T-helper 1 cell treated with Interleukin-12 subunit alpha and Interleukin-12 subunit beta and Interleukin-4 antibody, amounts not matched to agents 30 ng/mL and 1 ng/mL, for 36 hours (primary cell): Measurements from ENCODE around the gene EGFLAM. TPM values are rescaled to one million over a fixed set of nuclear protein-coding genes. Genes with fewer than 3 reads are reported as not detected.
"Not testable (repeated sequence)": the region's sequence is repeated elsewhere in the genome, so short reads cannot be mapped to it uniquely, and the experiment has no call there.

ENCODE experiments used
- intact Hi-C: fragments of 100-400 bp; cut with micrococcal nuclease; formaldehyde crosslinking; loops from one replicate; pipeline ENCODE4 v1.15.1; 2024
- total RNA-seq: library from RNA; stranded (reverse); gene quantifications from 2 replicates; pipeline ENCODE4 v1.2.3, GENCODE V29; 2022

EGFLAM gene
- total RNA-seq, 1 donor from 2014 or later, result not detected

DNA sequence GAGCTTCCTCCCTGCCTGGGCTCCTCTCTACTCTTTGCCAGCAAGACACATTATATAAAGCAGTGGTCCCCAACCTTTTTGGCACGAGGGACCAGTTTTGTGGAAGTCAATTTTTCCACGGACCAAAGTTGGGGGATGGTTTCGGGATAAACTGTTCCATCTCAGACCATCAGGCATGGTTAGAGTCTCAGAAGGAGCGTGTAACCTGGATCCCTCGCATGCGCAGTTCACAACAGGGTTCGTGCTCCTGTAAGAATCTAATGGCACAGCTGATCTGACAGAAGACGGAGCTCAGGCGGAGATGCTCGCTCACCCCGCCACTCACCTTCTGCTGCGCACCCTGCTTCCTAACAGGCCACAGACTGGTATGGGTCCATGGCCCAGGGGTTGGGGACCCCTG lies 155.3 kb downstream of the EGFLAM start:
- intact Hi-C loops, result no loop called here

DNA sequence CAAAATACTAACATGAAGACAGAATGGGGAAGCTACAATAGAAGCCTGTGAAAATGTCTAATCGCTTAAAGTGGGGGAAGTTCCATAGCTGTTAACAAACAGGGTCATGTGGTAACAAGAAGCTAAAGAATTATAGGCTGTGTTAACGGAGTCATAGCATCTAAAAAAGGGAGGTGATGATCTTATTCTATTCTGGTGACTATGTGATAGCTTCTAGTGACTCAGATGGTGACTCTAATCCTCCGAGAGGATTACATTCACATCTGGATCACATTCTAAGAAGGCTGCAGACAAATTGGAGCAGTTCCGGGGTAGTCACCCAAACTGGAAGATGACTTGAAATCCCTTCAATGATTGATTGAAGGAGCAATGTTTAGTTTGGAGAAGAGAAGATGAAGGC lies 156.0 kb downstream of the EGFLAM start:
- intact Hi-C loops, result no loop called here

DNA sequence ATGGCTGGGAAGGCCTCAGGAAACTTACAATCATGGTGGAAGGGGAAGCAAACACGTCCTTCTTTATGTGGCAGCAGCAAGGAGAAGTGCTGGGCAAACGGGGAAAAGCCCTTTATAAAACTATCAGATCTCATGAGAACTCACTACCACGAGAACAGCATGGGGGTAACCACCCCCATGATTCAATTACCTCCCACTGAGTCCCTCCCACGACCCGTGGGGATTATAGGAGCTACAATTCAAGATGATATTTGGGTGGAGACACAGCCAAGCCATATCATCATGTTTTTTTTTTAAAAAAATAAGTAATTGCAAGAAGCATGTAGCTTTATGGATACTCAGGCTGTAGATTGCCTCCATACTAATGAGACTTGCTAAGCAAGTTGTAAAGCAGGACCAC lies 157.4 kb downstream of the EGFLAM start:
- intact Hi-C loops, result not testable (repeated sequence)

DNA sequence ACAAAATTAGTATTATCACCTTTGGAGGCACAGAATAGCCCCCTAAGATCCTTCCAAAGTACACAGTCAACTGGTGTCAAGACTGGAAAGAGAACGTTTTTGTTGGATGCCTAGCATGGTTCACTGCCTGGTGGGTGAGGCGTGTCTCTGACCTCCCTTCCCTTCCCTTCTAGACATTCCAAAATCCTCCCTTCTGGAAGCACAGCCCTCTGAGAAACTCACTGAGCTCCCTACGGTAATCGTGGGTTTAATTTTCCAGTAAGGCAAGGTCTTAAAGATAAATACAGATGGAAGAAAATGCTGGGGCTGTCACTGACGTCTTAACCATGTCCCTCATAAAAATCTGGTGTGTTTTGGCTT lies 159.3 kb downstream of the EGFLAM start:
- intact Hi-C loops, result no loop called here

DNA sequence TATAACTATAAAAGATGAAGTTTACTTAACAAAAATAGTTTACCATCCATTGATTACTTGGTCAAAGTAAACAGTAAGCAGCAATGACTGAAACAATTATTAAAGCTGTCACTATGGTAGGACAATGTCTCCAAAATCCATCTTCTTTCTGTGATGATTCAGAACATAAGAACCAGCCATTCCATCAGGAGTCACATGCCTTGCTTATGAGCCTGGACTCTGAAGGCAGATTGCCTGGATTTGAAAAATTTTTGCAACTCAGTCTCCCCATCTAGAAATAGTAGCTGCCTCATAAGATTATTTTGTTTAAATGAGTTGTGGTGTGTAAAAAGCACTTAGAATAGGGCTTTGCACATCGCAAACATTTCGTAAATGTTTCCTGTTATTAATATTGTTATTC lies 161.9 kb downstream of the EGFLAM start:
- intact Hi-C loops, result loop anchor here (1.0 kb wide), 1 partner anchor 390 kb away; no protein-coding TSS in a partner anchor

DNA sequence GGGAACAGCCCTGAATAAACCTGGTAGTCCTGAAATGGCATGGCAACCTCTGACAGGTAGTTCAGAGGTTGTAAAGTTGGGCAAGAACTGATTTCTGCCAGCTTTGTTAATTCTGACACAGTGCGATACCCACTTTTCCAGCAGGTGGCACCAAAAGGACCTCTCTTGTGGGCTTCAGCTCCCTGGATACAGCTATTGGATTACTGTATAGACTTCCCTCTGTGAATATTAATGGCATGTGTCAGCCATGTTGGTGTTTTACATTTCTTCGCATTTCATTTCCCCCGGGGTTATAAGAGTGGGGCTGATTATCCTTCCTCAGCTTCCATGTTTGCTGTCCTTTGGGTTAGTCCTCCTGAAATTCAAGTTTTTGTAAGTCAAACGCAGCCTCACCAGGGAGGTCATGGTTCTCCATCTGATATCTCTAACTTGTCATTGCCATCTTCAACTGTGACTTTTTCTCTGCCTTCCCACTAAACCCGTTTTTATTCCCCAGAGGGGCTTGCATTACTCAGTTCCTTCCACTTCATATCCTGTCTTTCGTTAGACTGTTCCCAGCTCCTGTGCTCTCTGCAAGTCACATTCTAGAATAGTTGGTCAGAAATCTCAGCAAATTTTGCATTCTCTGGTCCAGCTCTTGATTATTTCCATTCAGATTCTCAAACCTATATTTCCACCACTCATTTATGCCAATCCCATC lies 162.5 kb downstream of the EGFLAM start:
- intact Hi-C loops, result loop anchor here (1.0 kb wide), 1 partner anchor 389 kb away; no protein-coding TSS in a partner anchor

DNA sequence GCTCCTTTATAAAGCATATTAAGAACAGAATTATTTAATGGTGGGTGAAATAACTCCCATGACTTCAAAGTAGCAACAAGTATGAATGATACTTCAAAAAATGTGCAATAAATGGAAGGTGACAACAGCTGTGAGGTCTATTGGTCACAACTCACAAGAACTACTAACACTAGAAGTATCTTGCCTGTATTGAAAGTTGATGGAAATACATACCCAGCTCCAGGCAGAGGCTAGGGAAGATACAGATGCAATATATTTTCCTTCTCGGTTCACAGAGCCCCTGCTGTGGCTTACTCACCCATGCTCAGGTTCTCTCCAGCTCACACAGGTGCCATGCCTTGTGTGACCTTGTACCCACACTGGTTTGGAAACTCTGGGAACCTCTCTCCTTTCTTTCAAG lies 164.3 kb downstream of the EGFLAM start:
- intact Hi-C loops, result no loop called here

DNA sequence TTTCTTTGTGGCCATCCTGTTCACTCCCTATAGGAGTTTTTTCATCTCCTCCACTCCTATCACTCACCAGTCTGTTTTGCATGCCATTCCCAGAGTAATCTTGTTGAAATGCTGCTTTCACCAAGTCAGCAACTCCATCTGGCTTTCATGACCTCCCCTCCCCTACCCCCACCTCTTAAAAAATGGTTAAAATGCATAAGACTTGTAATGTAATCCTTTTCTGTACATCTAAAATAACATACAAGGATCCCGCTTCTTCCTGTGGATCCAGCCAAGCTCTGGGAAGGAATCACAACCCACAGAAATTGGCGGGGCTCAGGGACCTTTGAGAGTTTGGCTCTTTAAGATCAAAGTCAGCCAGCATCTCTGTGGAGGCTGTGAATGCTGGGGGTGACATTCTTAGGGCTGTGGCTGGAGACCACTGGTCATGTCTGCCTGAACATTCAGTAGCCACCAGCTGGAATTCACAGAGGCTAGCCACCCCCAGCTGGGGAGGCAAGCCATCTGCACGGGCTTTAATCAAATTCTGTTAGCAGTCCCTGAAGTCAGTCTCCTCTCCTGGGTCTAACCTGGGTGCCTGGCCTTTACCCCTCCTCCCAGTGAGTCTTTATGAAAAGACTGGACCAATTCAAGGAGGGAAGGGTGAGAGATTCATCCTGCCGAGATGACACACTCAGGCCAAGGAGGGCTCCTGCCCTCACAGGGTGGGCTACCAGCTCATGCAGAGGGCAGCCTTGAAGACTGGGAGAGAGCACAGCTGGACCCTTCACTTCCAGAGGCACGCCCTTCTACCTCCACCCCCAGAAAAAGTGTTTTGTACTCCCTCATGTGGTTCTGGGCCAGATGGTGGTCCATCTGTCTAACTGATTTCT lies 165.2 kb downstream of the EGFLAM start:
- intact Hi-C loops, result no loop called here

DNA sequence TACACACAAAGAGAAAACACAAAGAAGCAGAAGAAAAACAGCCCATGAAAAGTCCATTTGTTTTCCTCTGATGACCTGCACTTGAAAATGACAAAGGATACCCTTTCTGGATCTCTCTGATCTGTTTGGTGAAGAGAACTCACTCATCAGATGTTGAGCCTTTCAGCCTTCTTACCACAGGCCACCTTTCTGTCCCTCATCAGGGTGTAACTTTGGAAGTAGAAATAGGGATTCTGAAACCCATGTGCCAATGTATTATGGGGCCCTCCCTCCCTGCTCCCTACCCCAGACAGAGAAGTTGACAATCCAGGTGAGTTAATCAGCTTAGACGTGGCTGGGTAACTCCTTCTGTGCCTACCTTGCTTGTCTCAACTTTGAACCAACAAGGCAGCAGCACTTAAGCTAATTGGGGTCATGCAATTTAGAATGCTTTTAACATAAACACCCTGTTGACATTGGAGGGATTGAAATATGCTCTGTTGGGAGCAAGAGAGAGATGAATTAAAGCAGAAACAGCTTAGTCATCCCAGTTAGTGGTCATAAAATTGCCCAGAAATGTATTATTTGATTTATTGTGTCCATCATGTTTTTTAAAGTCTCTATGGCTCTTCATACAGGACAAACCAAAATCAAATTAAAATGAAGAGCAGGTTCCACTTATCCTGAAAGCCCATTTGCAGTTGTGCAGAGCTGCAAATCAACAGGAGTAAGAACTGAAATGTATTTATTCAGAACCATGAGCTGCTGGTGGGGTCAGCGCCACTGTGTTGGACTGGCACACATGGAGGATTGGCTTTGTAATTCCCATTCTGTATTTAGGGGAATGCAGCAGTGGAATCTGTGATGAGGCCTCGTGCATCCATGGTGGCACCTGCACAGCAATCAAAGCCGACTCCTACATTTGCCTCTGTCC lies 166.0 kb downstream of the EGFLAM start:
- intact Hi-C loops, result no loop called here

DNA sequence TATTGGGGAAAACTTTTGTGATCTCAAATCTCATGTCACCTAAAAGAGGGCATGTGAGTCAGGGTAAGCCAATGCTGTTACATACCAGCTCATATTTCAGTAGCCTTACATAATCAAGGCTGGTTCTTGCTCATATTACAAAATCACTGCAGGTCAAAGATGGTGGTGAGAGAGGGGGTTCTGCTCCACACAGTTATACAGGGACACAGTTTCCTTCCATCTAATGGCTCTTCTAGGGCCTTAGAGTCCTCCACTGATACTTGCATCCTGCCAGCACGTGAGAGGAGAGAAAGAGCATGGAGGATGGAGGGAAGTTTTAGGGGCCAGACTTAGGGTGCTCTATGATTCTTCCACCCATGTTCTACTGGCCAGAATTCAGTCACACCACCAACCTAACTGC lies 168.1 kb downstream of the EGFLAM start:
- intact Hi-C loops, result no loop called here

DNA sequence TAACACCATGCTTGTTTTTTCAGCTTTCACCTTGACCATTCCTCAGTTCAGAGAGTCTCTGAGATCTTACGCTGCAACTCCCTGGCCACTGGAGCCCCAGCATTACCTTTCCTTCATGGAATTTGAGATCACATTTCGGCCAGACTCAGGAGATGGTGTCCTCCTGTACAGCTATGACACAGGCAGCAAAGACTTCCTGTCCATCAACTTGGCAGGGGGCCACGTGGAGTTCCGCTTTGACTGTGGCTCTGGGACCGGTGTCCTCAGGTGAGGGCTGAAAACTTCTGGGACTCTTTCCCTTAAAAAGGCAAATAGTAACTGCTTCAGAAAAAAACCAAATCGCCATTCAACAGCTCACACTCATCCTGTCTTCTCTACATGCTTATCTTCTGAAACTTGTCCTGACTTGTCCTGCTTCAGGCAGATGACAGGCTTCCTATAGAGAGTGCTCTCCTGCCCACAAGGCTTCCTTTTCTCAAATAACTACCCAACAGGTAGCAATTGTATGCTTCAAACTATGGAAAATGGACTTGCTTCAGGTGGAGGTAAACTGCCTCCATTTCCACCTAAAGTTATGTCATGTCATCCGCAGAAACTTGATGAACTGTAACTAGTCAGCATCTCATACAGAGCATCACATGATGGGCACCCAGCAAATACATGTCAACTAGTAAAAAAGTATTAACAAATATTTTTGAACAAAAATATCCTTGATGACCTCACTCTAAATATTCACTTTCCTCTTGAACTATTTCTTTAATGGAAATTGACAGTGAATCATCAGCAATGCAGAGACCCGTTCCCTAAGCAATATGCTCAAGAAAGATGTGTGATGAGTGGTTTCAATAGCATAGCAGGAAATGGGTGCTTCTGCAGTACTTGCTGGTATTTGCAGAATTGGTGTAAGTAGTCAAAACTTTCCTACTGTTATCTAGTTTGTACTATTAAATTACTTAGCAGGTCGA lies 168.9 kb downstream of the EGFLAM start:
- intact Hi-C loops, result no loop called here

DNA sequence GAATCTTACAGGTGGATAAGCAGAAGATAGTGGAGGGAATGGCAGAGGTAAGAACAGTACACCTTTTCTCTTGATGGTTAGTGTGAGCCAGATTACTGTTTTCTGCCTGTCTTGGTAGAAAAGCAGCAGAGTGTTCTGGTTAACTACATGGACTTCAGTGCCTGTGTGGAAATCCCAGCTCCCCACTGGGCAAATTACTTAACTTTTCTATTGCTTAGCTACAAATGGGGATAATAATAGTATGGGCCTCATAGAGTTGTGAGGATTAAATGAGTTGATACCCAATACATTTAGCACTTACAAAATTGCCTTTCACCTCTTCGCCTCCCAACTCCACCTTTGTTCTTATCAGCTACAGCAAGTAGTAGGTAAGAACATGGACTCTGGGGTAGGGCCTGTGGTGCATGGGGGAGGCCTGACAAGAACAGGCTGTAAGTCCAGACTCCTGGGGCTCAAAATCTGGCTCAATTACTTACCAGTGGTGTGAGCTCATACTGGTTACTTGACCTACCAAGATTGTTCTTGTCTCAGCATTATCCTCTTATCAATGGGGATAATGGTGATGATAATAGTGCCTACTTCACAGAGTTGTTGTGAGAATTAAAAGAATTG lies 173.0 kb downstream of the EGFLAM start:
- intact Hi-C loops, result no loop called here

DNA sequence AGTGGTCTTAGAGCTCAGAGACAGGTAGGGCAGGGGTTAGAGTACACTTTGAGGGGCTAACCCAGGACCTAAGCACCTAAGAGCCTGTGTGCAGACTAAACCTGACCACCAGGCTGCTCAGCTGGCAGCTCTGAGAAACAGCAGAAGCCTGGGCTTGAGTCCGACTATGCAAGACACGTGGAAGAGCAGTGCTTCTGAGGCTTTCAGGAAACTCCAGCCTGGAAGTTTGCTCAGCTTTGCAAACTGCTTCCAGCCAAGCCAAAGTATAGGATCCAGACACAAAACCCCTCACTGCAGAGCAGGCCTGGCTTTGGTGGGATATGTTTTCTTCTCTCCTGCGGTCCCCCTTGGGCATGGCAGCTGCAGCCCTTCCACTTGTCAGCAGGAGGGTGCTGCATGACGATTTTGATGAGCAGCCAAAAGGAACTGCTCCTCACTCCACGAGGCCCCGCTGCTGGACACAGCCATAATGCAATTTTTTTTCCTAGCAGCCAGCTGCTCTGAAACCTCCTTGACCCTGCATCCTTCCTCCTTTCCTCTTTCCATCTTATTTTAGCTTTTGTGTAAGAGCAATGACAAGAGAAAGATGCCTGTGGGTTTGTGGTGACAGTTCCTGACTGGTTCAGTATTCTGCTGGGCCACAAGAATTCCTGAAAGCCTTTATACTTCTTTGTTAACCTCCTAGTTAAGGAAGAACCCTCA lies 175.0 kb downstream of the EGFLAM start:
- intact Hi-C loops, result no loop called here

DNA sequence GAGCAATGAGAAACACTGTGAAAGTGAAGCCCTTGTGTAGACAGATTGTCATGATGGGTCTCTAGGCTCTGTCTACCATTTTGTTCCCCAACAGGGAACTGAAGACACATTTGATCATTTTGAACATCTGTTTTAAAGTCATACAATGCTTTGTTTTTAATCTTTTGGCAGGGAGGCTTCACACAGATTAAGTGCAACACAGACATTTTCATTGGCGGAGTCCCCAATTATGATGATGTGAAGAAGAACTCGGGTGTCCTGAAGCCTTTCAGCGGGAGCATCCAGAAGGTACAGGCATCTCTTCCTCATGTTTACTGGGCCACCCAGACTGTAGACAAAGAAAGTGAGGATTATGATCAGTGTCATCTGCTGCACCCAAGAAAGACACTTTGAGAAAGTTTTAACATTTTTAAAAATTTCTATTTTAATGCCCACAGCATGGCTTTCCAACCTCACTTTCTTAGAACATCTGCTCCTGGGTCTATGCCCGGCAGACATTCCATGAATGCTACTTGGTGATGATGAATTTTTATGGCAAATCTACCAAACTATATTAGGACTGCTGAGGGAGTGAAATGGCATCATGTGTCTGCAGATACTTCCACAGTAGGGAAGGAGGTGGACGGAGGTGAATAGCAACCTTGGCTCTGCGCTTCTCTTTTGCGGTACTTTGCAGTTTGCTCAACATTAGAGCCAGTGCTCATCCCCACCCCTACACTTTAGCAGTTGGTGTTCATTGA lies 176.8 kb downstream of the EGFLAM start:
- intact Hi-C loops, result no loop called here

DNA sequence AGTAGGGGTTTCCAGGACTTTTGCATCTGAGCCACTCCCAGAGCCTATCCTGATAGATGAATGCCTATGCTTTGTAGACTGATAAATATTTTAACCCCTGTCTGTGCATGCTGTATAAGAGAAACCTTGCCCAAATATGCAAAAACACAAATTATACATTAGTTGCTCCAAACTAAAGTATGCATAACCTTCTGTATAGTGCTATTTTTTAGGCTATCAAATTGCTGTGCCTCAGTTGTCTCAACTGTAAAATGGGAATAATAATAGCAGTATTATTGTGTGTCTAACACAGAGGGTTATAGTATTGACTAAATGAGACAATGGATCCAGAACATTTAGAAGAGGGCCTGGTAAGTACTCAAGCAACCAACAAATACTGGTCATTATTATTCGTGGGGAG lies 180.4 kb downstream of the EGFLAM start:
- intact Hi-C loops, result no loop called here

DNA sequence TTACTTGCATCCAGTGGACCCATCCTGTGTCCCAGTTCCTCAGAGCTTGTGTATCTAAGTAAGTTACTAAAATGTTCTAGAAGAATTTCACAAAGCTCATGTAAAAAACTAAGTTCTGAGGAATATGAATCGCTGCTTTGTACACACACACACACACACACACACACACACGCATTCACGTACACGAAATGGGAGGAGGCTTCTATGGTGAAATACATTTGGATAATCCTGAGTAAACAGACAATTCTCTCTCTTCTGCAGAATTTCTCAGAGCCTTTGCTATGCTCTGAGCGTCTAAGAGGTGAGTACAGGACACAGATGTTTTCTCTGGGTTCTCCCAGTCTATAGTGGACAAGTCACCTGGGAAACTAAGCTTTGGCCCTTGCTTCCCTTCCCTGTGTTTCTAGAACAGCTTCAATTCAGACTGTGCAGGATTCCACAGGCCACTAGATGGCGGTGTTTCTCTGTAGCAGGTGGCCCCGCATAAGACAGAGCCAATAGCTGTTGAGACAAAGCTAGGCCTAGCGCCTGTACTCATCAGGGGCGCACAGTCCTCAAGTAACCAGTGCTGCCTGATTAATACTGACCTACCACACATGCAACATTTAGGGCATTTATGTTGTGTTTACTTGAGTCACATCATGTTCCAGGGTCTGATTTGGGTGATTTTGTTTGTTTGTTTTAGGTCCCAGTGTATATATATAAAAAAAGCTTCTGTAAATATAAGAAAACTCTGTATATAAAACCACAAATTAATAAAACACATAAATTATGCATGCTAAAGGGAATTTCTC lies 183.3 kb downstream of the EGFLAM start:
- intact Hi-C loops, result loop anchor here (1.0 to 5.0 kb wide), 9 partner anchors 12 to 1106 kb away; no protein-coding TSS in a partner anchor

DNA sequence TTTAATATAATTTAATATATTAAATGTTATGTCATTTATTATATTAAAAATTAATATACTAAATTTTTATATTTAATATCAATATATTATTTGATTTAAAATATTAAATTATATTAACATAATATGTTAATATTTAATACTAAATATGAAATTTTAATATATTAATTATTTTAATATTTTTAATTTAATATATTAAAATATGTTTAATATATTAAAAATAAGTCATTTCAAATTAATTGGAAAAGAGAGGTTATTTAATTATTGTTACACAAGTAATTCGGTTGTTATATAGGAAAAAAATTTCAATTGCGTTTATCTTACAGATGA lies 183.9 kb downstream of the EGFLAM start:
- intact Hi-C loops, result loop anchor here (5.0 kb wide), 1 partner anchor 60 kb away; no protein-coding TSS in a partner anchor

DNA sequence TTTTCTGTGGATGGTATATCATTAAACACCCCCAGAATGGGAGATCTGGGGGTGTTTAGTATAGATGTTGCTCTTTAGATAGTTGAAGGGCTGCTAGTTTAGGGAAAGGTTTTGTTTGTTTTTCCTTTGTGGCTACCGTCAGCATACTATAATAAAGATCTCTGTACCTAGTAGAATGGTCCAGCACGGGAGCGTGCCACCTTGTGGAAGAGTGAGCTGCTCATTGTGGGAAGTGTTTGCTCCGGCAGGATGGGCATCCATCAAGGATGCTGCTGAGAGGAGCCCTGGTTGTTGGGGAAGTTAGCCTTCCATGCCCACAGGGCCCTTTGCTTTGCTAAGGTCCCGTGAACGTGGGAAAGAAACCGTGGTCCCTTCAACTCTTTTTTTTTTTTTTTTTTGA lies 185.0 kb downstream of the EGFLAM start:
- intact Hi-C loops, result loop anchor here (5.0 kb wide), 1 partner anchor 61 kb away; no protein-coding TSS in a partner anchor
